ENCODE results near the gene DAGLA.

Gene DAGLA

DNA sequence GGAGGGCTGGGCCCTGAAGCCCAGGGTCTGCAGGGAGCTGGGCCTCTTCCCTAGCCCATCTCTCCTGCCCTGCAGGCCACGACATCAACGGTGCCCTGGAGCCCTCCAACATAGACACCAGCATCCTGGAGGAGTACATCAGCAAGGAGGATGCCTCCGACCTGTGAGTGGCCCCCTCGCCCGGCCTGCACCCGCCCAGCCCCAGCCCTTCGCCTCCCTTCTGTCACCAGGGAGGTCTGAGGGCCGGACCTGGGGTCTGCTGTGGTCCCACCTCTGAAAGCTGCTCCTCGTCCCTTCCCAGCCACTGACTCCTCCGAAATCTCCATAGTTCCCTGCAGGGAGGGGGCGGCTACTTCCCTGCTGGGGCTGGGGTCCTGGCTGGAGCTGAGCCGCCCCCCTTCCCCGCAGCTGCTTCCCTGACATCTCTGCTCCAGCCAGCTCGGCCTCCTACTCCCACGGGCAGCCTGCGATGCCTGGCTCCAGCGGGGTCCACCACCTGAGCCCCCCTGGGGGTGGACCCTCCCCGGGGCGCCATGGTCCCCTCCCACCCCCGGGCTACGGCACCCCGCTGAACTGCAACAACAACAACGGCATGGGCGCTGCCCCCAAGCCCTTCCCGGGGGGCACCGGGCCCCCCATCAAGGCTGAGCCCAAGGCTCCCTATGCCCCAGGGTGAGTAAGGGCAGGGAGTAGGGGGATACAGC lies 85.5 kb downstream of the DAGLA start:
- TF ChIP-seq, protein P1, sequence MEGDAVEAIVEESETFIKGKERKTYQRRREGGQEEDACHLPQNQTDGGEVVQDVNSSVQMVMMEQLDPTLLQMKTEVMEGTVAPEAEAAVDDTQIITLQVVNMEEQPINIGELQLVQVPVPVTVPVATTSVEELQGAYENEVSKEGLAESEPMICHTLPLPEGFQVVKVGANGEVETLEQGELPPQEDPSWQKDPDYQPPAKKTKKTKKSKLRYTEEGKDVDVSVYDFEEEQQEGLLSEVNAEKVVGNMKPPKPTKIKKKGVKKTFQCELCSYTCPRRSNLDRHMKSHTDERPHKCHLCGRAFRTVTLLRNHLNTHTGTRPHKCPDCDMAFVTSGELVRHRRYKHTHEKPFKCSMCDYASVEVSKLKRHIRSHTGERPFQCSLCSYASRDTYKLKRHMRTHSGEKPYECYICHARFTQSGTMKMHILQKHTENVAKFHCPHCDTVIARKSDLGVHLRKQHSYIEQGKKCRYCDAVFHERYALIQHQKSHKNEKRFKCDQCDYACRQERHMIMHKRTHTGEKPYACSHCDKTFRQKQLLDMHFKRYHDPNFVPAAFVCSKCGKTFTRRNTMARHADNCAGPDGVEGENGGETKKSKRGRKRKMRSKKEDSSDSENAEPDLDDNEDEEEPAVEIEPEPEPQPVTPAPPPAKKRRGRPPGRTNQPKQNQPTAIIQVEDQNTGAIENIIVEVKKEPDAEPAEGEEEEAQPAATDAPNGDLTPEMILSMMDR (conservative IDR thresholded peaks at IDR 0.05): no peak
- no peak overlapping the region for H3K27ac ChIP-seq

DNA sequence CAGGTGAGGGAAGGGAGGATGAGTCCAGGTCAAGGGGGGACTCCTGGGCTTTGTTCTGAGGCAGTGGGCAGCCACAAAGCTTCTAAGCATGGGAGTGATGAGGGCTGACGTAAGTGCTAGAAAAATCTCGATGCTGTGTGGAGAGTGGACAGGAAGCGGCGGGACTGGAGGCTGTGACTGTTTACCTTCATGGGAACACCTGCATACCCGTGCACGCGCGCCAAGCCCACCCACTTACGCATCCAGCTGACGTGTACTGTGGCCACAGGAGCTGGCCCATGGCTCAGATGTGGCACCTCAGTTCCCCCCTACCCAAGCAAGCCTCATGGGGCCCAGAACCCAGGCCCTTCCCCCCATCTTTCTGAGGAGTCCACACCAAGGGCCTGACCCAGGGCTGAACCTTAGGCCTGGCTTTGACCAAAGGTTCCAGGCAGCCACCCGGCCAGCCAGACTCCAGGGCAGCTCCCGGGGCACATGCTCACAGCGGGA lies 86.2 kb downstream of the DAGLA start:
- H3K27ac ChIP-seq: no peak overlapping the region
- TF ChIP-seq, protein P1 (conservative IDR thresholded peaks at IDR 0.05): no peak

DNA sequence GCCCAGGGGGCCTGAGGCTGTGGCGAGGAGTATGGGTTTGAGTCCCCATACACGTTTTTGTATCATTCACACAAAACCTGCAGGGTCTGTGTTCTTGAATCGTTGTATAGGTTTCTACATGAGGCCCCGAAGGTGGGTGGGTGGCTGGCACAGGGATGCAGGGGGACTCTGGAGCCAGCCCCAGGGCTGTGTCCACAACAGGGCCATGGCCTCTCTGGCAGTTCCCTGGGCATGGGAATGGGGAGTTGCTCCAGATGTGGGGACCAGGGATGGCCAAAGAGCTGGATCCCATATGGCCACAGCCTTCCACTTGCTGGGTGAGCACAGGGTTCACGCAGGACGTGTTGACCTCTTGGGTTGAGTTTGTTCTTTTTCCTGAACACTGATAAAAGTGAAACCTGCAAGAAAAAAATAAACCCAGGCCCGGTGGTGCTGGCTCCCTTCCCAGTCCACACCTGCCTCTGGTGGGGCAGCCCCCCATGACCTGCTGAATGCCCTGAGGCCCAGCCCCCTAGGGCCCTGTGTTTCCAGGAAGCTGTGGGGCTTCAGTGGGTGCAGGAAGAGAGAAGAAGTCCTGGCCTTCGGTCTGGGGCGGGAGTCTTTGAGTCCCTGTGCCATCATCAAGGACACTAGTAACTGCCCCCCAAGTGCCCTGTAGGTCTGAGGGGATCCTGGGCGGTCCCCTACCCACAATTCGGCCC lies 88.3 kb downstream of the DAGLA start:
- TF ChIP-seq, protein P1 (conservative IDR thresholded peaks at IDR 0.05): no peak
- H3K27ac ChIP-seq: no peak overlapping the region

DNA sequence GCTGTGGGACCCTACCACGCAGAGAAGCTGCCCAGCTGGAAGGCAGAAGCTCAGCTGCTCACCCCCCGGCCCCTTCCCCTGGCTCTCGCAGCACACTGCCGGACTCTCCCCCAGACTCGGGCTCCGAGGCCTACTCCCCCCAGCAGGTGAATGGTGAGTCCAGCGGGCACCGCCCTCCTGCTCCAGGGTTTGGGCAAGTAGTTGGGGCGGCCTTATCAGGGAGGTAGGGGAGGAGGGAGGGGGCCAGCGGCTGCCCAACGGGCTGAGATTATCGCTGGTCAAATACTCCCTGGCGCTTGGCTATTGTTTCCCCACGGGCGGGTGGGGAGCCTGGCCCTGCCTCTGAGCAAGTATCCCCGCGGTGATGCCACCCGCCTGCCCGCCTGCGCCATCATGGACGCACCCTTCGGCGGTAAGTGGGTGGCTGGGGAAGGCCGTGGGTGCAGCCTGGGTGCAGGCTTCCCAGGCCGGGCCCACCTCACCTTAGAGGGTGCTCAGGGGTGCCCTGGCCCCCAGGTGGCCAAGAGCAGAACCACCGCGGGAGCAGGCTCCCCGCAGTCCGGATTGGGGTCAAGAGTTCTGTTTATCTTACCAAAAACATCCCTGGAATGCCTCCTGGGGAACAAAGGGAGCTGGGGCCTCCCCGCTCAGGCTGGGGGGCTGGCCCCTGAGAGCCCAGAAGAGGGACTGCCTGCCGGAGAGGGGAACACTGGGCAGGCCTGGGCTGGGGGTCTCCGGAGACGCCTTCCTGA lies 89.2 kb downstream of the DAGLA start:
- no peak overlapping the region for H3K27ac ChIP-seq
- TF ChIP-seq, protein P1 (conservative IDR thresholded peaks at IDR 0.05): no peak

DNA sequence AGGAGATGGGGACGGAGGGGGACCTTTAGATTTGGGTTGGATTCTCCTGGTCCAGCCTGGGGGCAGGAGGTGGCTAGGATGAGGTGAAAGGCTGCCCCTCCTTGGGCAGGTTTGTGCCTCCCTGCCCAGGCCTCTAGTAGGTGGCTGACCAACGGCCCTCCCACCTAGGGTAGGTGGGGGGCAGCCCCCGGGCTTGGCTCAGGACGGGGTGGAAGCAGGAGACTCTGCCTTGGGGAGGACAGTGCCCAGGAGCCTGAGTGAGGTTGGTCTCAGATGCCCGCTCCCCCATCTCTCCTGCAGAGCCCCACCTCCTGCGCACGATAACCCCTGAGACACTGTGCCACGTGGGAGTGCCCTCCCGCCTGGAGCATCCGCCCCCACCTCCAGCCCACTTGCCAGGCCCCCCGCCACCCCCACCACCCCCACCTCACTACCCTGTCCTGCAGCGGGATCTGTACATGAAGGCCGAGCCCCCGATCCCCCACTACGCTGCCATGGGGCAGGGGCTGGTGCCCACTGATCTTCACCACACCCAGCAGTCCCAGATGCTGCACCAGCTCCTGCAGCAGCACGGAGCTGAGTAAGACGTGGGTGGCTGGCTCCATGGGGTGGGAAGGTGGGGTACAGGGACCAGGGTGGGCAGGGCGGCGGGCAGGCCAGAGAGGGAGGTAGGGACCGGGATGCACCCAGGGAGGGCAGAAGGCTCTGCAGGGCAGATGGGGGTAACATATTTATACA lies 89.9 kb downstream of the DAGLA start:
- TF ChIP-seq, protein P1 (conservative IDR thresholded peaks at IDR 0.05): no peak
- H3K27ac ChIP-seq: no peak overlapping the region

DNA sequence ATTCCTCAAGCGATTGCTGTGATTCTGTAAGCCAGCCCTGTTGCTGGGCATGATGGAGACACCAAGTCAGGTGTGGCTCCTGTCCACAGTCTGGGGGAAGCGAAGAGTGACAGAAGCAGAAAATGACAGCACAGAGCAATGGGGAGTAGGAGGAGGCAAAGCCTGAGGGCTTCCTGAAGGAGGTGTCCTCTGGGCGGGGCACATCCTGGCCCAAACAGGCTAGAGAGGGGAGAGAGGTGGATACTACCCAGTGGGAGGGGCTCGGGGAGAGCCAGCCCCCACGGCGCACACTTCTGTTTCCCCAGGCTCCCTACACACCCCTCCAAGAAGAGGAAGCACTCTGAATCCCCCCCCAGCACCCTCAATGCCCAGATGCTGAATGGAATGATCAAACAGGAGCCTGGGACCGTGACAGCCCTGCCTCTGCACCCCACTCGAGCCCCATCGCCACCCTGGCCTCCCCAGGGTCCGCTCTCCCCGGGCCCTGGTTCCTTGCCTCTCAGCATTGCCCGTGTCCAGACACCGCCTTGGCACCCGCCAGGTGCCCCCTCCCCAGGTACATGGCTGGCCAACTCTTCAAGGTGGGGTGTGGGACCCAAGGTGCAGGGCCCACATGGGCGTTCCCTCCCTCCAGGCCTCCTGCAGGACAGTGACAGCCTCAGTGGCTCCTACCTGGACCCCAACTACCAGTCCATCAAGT lies 91.2 kb downstream of the DAGLA start:
- no peak overlapping the region for H3K27ac ChIP-seq
- TF ChIP-seq, protein P1 (conservative IDR thresholded peaks at IDR 0.05): no peak
